Fibroblast of mammary gland (primary cell): ENCODE results near the gene TIRAP.
A peak's percentile ranks its signal among the peaks of the same experiment; 100 is the strongest.

Experiments used
- DNase-seq: peaks from one replicate; pipeline ENCODE4 v3.0.0-alpha.2; 2010; ENCODE audit warnings: low read depth
- H3K4me3 ChIP-seq: 2 replicates; pipeline ENCODE4 v1.5.1; 2011; ENCODE audit warnings: low read depth, mild to moderate bottlenecking, low read length, moderate library complexity; ENCODE audit not compliant: control insufficient read depth
- TF ChIP-seq, protein P1 (sequence below): conservative IDR thresholded peaks from 2 replicates; pipeline ENCODE4 v1.5.1; 2011; ENCODE audit warnings: low read depth, low read length, inconsistent platforms; ENCODE audit not compliant: control insufficient read depth, insufficient read depth

The TIRAP gene

DNA sequence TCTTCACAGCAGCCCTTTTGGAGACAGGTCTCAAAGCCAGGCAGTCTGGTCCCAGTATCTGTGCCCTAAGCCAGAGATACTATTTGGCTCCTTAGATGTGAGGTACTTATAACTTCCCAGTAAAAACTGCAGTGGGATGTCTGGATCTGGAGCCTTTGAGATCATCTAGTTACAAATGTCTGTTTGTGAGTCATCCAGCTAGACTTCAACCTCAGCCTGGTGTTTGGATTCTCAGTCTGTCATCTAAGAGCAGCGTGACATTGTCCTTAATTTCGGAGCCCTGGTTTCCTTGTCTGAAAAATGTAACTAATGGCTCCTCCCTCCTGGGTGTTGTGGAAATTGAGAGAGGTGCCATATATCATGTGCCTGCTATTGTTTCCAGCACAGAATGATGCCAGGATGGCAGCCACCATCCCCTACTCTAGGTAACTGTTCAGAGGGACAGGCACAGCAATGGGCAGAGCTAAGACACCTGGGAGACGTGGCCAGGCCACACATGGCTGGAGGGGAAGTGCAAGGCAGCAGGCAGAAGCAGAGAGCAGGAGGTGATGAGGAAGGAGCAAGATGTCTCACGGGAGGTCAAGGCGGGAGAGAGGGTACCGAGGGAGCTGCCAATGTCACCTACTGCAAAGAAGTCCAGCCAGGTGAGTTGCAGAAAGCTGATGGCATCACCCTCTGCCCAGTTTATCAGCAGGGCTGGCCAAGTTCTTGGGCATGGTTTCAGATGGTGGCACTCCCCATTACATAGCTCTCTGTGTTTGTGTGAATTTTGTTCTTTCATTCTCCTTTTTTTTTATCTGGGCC is 52.0 kb downstream of the TIRAP start:
- TF ChIP-seq, protein P1, sequence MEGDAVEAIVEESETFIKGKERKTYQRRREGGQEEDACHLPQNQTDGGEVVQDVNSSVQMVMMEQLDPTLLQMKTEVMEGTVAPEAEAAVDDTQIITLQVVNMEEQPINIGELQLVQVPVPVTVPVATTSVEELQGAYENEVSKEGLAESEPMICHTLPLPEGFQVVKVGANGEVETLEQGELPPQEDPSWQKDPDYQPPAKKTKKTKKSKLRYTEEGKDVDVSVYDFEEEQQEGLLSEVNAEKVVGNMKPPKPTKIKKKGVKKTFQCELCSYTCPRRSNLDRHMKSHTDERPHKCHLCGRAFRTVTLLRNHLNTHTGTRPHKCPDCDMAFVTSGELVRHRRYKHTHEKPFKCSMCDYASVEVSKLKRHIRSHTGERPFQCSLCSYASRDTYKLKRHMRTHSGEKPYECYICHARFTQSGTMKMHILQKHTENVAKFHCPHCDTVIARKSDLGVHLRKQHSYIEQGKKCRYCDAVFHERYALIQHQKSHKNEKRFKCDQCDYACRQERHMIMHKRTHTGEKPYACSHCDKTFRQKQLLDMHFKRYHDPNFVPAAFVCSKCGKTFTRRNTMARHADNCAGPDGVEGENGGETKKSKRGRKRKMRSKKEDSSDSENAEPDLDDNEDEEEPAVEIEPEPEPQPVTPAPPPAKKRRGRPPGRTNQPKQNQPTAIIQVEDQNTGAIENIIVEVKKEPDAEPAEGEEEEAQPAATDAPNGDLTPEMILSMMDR: no peak
- peak; percentile 62 for DNase-seq

DNA sequence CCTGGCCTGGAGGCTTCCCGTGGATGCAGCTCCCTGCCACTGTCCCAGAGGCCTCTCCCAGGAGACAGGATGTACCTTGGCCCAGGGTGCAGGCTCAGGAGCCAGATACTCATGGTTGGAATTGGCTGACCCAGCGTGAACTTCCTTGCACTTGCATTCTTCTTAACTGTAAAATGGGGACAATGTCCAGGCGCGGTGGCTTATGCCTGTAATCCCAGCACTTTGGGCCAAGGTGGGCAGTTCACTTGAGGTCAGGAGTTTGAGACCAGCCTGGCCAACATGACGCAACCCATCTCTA is 52.5 kb downstream of the TIRAP start:
- DNase-seq: no peak
- H3K4me3 ChIP-seq: no peak overlapping the region
- TF ChIP-seq, protein P1: no peak

More for the DNA sequence above, 52.0 kb downstream of the TIRAP start:
- H3K4me3 ChIP-seq: no peak overlapping the region

DNA sequence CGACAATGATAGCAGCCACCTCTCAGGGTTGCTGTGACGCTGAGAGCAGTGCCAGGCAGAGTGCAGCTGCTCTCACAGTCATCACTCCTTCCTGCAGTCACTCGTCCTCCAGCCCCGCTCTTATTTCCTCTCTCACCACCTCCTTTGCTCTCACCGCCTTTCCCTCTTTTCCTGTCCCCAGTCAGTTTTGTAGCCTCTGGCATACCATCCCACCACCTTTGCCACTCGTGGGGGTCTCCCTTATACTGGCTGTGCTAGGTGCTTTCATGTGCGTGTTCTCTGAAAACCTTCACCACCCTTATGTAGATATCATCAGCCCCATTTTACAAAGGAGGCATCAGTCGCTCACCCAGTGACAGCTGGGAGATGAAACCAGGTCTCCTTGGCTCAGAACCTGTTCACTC is 53.2 kb downstream of the TIRAP start:
- TF ChIP-seq, protein P1: no peak
- DNase-seq: no peak
- H3K4me3 ChIP-seq: no peak overlapping the region

DNA sequence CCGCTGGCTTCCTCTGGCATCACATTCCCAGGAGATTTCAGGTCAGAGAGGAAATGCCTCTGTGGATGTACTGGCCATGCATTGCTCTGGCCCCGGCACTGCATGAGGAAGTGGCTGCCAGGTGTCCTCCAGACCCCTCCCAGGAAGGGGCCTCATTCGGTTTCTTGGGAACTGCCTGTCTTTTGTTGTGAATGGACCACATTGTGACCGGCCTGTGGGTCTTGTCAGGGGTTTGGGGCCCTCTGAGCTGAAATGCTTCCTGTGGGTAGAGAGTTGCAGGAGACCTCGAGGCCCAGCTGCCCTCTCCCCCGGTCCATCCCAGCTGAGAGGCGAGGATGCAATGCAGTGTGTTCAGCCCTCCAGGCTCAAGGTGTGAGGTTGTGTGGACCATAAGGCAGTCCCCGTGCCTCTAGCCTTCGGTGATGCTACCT is 53.8 kb downstream of the TIRAP start:
- TF ChIP-seq, protein P1: no peak
- H3K4me3 ChIP-seq: no peak overlapping the region
- DNase-seq: no peak

DNA sequence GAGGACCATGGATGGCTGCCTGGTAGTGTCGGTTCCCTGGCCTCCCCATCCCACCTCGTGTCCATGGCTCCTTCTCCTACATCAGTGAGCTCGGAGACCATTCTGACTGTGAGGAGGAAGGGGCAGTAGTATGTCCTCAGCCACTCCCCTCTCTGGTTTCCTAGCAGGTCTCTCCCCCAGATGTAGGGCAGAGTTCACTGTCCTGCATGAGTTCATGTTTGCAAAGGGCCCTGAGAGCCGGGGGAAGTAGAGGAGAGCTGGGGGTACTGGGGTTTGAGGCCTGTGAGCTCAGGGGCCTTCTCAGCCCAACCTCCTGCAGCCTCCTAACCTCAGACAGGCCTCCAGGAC is 54.2 kb downstream of the TIRAP start:
- TF ChIP-seq, protein P1: no peak
- no peak for DNase-seq
- no peak overlapping the region for H3K4me3 ChIP-seq

DNA sequence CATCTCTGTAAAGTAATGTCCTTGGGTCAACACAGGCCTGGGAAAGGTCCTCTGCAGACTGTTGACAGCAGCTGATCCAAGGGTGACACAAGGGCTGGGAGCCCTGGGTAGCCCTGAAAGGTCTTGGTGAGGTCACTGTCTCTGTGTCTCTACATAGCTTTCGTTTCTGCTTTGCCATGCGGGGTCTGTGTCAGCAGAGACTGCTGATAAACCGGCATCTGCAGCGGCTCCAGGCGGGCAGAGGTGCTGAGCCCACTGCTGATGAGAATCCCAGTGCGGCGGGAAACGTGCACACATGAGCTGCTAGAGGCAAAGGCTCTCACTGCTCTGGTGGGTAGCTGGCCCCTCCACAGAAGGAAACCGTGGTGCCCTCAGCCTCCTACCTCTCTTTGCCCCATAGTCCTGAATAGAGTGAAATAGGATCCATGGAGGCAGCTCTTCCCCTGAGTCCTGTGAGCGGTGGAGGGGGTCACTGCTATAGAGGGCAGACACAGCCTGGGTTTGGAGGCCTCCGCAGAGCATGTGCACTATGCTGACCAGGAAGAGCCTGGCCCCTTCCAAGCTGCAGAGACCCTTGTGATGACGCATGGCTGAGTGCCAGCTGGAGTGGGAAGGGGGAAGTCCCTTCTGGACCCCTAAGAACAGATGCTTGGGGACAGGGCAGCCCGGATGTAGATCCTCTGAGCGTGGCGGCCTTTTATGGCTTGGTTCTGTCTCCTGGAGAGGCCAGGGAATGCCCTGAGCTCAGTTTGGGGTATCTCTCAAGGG is 54.8 kb downstream of the TIRAP start:
- DNase-seq: no peak
- TF ChIP-seq, protein P1: no peak
- H3K4me3 ChIP-seq: no peak overlapping the region
